Type B pancreatic cell (in vitro differentiated cells): ENCODE data around the gene RNF111. TPM values are rescaled to one million over a fixed set of nuclear protein-coding genes. Genes with fewer than 3 reads are reported as not detected.

ENCODE experiments used
- DNase-seq: peaks from one replicate; pipeline ENCODE4 v3.0.0; 2021; ENCODE audit warnings: mixed read lengths; ENCODE audit not compliant: unreplicated experiment; ENCODE audit errors: extremely low spot score
- H3K27ac Mint-ChIP-seq: 2 replicates; pipeline ENCODE4 v1.8.0; 2021; ENCODE audit warnings: mild to moderate bottlenecking, mixed read lengths
- H3K27me3 Mint-ChIP-seq: 2 replicates; pipeline ENCODE4 v1.8.0; 2021; ENCODE audit warnings: mixed read lengths
- H3K36me3 Mint-ChIP-seq: 2 replicates; pipeline ENCODE4 v1.8.0; 2021; ENCODE audit warnings: mixed read lengths
- H3K4me1 Mint-ChIP-seq: one replicate; pipeline ENCODE4 v1.8.0; 2021; ENCODE audit warnings: mixed read lengths; ENCODE audit not compliant: unreplicated experiment
- H3K4me3 Mint-ChIP-seq: 2 replicates; pipeline ENCODE4 v1.8.0; 2021; ENCODE audit warnings: mild to moderate bottlenecking, mixed read lengths
- H3K9me3 Mint-ChIP-seq: 2 replicates; pipeline ENCODE4 v1.8.0; 2021; ENCODE audit warnings: mixed read lengths
- CTCF ChIP-seq: fragments of 200-600 bp; sonication (generic); conservative IDR thresholded peaks from 2 replicates; pipeline ENCODE4 v1.5.0; 2021; ENCODE audit warnings: antibody characterized with exemption, mild to moderate bottlenecking
- total RNA-seq: library from RNA; stranded (reverse); gene quantifications from 2 replicates; pipeline ENCODE4 v1.2.1, GENCODE V29; 2021; ENCODE audit warnings: low replicate concordance

RNF111 gene
- total RNA-seq, 1 donor from 2014 or later: 31.0 TPM

- peaks cover 24% of the 10 kb centered on the region for H3K36me3 Mint-ChIP-seq
- DNase-seq: no peak
- H3K4me3 Mint-ChIP-seq: no peak overlapping the region
- no peaks in the 10 kb centered on the region for H3K9me3 Mint-ChIP-seq
- H3K27ac Mint-ChIP-seq: no peak overlapping the region
- H3K27me3 Mint-ChIP-seq: no peaks in the 10 kb centered on the region
- no peak for TF ChIP-seq CTCF
- H3K4me1 Mint-ChIP-seq: no peaks in the 10 kb centered on the region
These were observed 61.4 kb downstream of the RNF111 start for GRCh38 chr15:59048897-59049296.

- DNase-seq: no peak
- Mint-ChIP-seq H3K4me3 (no peak overlapping the region), H3K9me3 (no peaks in the 10 kb centered on the region), H3K27me3 (no peaks in the 10 kb centered on the region), H3K27ac (no peak overlapping the region), H3K36me3 (peaks cover 24% of the 10 kb centered on the region), H3K4me1 (no peaks in the 10 kb centered on the region)
- no peak for TF ChIP-seq CTCF
These were observed 64.7 kb downstream of the RNF111 start for GRCh38 chr15:59051873-59052861.

GRCh38 chr15:59052915-59053407 lies 65.5 kb downstream of the RNF111 start:
- H3K27ac Mint-ChIP-seq: no peak overlapping the region
- no peak for TF ChIP-seq CTCF
- no peaks in the 10 kb centered on the region for H3K4me1 Mint-ChIP-seq
- DNase-seq: no peak
- peaks cover 24% of the 10 kb centered on the region for H3K36me3 Mint-ChIP-seq
- H3K9me3 Mint-ChIP-seq: no peaks in the 10 kb centered on the region
- H3K27me3 Mint-ChIP-seq: no peaks in the 10 kb centered on the region
- H3K4me3 Mint-ChIP-seq: no peak overlapping the region

GRCh38 chr15:59053482-59053881 lies 66.0 kb downstream of the RNF111 start:
- DNase-seq: no peak
- no peaks in the 10 kb centered on the region for H3K4me1 Mint-ChIP-seq
- no peaks in the 10 kb centered on the region for H3K27me3 Mint-ChIP-seq
- H3K9me3 Mint-ChIP-seq: no peaks in the 10 kb centered on the region
- no peak overlapping the region for H3K4me3 Mint-ChIP-seq
- TF ChIP-seq CTCF: no peak
- H3K27ac Mint-ChIP-seq: no peak overlapping the region
- peaks cover 23% of the 10 kb centered on the region for H3K36me3 Mint-ChIP-seq

- Mint-ChIP-seq H3K27ac (no peak overlapping the region), H3K36me3 (peaks cover 24% of the 10 kb centered on the region), H3K27me3 (no peaks in the 10 kb centered on the region), H3K4me3 (no peak overlapping the region), H3K4me1 (no peaks in the 10 kb centered on the region), H3K9me3 (no peaks in the 10 kb centered on the region)
- TF ChIP-seq CTCF: no peak
- DNase-seq: no peak
These were observed 71.7 kb downstream of the RNF111 start for GRCh38 chr15:59059076-59059597.
